Esophagus muscularis mucosa (tissue), 4 donors: Measurements from ENCODE around the gene ZBTB5. TPM values are rescaled to one million over a fixed set of nuclear protein-coding genes. Genes with fewer than 3 reads are reported as not detected.
A peak's percentile ranks its signal among the peaks of the same experiment; 100 is the strongest.

Experiments used
- DNase-seq: peaks from one replicate; pipeline ENCODE4 v3.0.0-alpha.2; 2017; ENCODE audit errors: extremely low spot score
- H3K27ac ChIP-seq, 4 donors: fragments of 200-600 bp; sonication (generic); replicated peaks in 1 of 4; 1 replicate in 3 of 4; 2 replicates in 1 of 4; pipeline ENCODE4 v1.5.1; 2016 to 2019; ENCODE audit warnings: mild to moderate bottlenecking in 1 of 4
- H3K27me3 ChIP-seq, 4 donors: fragments of 200-600 bp; sonication (generic); one replicate each; pipeline versions ENCODE4 v1.5.1 to v1.6.0; 2016 to 2019
- H3K36me3 ChIP-seq, 4 donors: fragments of 200-600 bp; sonication (generic); one replicate each; pipeline ENCODE4 v1.5.1; 2016 to 2019
- H3K4me1 ChIP-seq, 4 donors: fragments of 200-600 bp; sonication (generic); one replicate each; pipeline ENCODE4 v1.5.1; 2016 to 2019
- H3K4me3 ChIP-seq, 4 donors: fragments of 200-600 bp; sonication (generic); 1 replicate in 2 of 4; 2 replicates in 2 of 4; pipeline ENCODE4 v1.5.1; 2016 to 2019; ENCODE audit warnings: mild to moderate bottlenecking in 4 of 4, moderate library complexity in 1 of 4
- H3K9me3 ChIP-seq, 4 donors: fragments of 200-600 bp; sonication (generic); 1 replicate in 3 of 4; 2 replicates in 1 of 4; pipeline ENCODE4 v1.5.1; 2016 to 2019
- EP300 ChIP-seq: sonication (generic); formaldehyde crosslinking; IDR thresholded peaks from one replicate; pipeline ENCODE4 v1.6.1; 2017; ENCODE audit warnings: antibody characterized with exemption
- POLR2A ChIP-seq: fragments of 450-650 bp; IDR thresholded peaks from one replicate; pipeline ENCODE4 v1.6.1; 2017; ENCODE audit warnings: antibody characterized with exemption, moderate library complexity, mild to moderate bottlenecking, low read depth
- POLR2AphosphoS5 ChIP-seq, 2 donors: sonication (generic); formaldehyde crosslinking; IDR thresholded peaks; one replicate each; pipeline ENCODE4 v1.6.1; 2017; ENCODE audit warnings: antibody characterized with exemption in 2 of 2
- WGBS: methylation state at CpG from one replicate; pipeline ENCODE4 v1.1.5; 2018; 5-methylcytosine and 5-hydroxymethylcytosine counted together
- intact Hi-C: fragments of 100-400 bp; cut with DNase I; formaldehyde crosslinking; loops from one replicate; pipeline ENCODE4 v1.15.1; 2023
- total RNA-seq, 4 donors: library from RNA; depleted of rRNA; stranded (reverse); fragments of >200 nt; gene quantifications; one replicate each; pipeline versions ENCODE4 v1.1.0 to v1.2.1, GENCODE V29; 2016
- TF ChIP-seq, protein P1 (sequence below), 3 experiments: fragments of 200-600 bp in 2 of 3; fragments of 450-650 bp in 1 of 3; sonication (generic) in 2 of 3; IDR thresholded peaks; one replicate each; pipeline ENCODE4 v1.5.1; 2017 to 2019; ENCODE audit warnings: antibody characterized with exemption in 3 of 3, mild to moderate bottlenecking in 2 of 3, moderate library complexity in 1 of 3

ZBTB5 gene
- total RNA-seq, 4 donors from 2014 or later: 9.6 to 20.4 (median 12.6) TPM

DNA sequence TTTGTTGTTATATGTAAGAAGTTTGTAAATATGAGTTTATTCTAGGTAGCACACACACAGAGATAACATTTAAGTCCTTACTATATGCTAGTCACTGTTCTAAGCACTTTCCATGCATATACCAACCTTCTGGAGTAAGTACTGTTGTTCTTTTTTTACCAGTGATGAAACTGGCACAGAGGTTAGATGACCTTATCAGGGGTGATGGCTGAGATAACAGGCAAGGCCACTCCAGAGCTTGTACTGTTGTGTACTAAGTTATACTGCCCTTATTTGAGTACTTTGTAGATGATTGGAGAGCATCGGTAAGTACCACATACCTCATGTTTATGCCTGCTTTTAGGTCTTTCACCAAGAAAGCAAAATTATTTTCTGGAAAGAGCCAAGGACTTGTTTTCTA, 26.7 kb upstream of the ZBTB5 start:
- Histone ChIP-seq H3K4me3 (no peak overlapping the region), H3K4me1 (peaks cover 10 to 19% (median 13%) of the 10 kb centered on the region in 4 donors), H3K27ac (no peak overlapping the region), H3K27me3 (no peaks in the 10 kb centered on the region), H3K36me3 (peaks cover 17 to 86% (median 72%) of the 10 kb centered on the region in 4 donors), H3K9me3 (no peaks in the 10 kb centered on the region)
- intact Hi-C loops: no loop called here
- 90% methylated on average over 1 of the region's 1 CpG for WGBS
- no peak for DNase-seq
- TF ChIP-seq POLR2A (no peak), POLR2AphosphoS5 (IDR thresholded peaks at IDR 0.05) (no peak), EP300 (no peak)
- TF ChIP-seq, protein P1, sequence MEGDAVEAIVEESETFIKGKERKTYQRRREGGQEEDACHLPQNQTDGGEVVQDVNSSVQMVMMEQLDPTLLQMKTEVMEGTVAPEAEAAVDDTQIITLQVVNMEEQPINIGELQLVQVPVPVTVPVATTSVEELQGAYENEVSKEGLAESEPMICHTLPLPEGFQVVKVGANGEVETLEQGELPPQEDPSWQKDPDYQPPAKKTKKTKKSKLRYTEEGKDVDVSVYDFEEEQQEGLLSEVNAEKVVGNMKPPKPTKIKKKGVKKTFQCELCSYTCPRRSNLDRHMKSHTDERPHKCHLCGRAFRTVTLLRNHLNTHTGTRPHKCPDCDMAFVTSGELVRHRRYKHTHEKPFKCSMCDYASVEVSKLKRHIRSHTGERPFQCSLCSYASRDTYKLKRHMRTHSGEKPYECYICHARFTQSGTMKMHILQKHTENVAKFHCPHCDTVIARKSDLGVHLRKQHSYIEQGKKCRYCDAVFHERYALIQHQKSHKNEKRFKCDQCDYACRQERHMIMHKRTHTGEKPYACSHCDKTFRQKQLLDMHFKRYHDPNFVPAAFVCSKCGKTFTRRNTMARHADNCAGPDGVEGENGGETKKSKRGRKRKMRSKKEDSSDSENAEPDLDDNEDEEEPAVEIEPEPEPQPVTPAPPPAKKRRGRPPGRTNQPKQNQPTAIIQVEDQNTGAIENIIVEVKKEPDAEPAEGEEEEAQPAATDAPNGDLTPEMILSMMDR (IDR thresholded peaks at IDR 0.05): no peak

DNA sequence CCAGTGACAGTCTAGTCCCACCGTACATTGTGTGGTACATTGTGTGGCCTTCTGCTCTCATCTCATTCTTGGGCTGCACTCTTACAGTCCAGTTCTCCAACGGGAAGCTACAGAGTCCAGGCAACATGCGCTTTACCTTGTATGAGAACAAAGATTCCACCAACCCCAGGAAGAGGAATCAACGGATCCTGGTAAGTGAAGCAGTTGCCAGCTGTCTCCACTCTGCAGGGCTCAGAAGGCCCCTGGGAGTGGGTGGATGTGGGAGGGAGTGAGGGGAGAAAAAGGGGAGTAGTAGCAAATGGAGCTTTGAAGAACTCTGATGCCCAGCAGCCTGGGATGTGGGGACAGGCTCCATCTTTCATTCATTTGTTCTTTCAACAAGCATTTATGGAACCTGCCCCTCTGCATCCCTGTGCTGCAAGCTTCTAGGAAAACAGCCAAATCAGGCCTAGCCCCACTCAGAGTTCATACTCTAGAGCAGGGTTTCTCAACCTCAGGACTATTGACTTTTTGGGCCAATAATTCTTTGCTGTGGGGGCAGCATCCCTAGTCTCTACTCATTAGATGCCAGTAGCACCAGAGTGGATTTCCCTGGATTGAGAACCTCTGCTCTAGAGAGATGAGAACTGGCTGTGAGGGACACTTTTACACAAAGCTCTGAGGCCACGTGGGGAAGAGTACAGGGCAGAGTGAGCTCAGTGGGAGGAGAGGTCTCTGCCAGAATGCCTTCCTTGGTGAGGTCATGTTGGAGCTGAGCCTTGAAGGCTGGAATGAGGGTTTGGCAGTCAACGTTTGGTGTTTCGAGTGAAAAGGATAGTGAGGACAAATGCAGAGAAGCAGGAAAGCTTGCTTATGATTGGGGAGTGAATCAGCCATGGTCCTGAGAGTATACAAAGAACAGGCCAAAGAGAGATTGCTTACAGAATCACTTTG, 21.6 kb upstream of the ZBTB5 start:
- no peak for DNase-seq
- peak overlapping the region; percentile 61 to 78 (median 70) for H3K4me3 ChIP-seq
- peaks cover 0 to 38% (median 27%) of the 10 kb centered on the region in 4 donors for H3K36me3 ChIP-seq
- intact Hi-C loops: loop anchor here (5.0 to 10.0 kb wide), 2 partner anchors 90 to 298 kb away; partner anchors contain the start of genes EXOSC3 and FBXO10
- H3K27me3 ChIP-seq: no peaks in the 10 kb centered on the region
- H3K9me3 ChIP-seq: no peaks in the 10 kb centered on the region
- no peak for TF ChIP-seq EP300
- no peak for TF ChIP-seq POLR2A
- peak; percentile 74 to 80 for TF ChIP-seq POLR2AphosphoS5 (IDR thresholded peaks at IDR 0.05)
- TF ChIP-seq, protein P1 (IDR thresholded peaks at IDR 0.05): no peak
- peaks cover 24 to 38% (median 31%) of the 10 kb centered on the region in 4 donors for H3K4me1 ChIP-seq
- 21% methylated on average over 7 of the region's 7 CpGs for WGBS
- peak overlapping the region; percentile 87 to 92 (median 88) for H3K27ac ChIP-seq

DNA sequence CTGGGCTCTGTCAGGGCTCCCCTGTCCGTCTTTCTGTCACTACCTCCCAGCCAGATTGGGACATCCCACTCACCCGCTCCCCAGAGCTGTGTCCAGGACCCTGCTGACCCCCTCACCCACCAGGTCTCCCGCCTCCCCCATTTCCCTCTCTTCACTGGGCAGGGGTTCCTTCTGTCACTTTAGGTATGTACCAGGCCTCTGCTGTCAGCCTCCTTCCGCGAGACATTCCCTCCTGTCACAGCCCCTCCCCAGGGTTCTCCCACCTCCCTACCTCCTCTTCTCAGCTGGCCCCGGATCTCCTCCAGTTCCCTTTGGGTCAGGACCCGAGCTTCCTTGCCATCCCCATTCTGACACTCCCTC, 21.0 kb upstream of the ZBTB5 start:
- DNase-seq: no peak
- peaks cover 24 to 38% (median 31%) of the 10 kb centered on the region in 4 donors for H3K4me1 ChIP-seq
- peak overlapping the region; percentile 61 to 78 (median 70) for H3K4me3 ChIP-seq
- no peaks in the 10 kb centered on the region for H3K9me3 ChIP-seq
- intact Hi-C loops: loop anchor here (5.0 to 10.0 kb wide), 2 partner anchors 91 to 299 kb away; partner anchors contain the start of genes EXOSC3 and FBXO10
- peaks cover 0 to 32% (median 23%) of the 10 kb centered on the region in 4 donors for H3K36me3 ChIP-seq
- H3K27ac ChIP-seq: peak overlapping the region; percentile 87 to 92 (median 88)
- TF ChIP-seq POLR2A (no peak), EP300 (no peak), POLR2AphosphoS5 (IDR thresholded peaks at IDR 0.05) (no peak)
- TF ChIP-seq, protein P1 (IDR thresholded peaks at IDR 0.05): no peak
- WGBS: 4% methylated on average over 7 of the region's 7 CpGs
- H3K27me3 ChIP-seq: no peaks in the 10 kb centered on the region

DNA sequence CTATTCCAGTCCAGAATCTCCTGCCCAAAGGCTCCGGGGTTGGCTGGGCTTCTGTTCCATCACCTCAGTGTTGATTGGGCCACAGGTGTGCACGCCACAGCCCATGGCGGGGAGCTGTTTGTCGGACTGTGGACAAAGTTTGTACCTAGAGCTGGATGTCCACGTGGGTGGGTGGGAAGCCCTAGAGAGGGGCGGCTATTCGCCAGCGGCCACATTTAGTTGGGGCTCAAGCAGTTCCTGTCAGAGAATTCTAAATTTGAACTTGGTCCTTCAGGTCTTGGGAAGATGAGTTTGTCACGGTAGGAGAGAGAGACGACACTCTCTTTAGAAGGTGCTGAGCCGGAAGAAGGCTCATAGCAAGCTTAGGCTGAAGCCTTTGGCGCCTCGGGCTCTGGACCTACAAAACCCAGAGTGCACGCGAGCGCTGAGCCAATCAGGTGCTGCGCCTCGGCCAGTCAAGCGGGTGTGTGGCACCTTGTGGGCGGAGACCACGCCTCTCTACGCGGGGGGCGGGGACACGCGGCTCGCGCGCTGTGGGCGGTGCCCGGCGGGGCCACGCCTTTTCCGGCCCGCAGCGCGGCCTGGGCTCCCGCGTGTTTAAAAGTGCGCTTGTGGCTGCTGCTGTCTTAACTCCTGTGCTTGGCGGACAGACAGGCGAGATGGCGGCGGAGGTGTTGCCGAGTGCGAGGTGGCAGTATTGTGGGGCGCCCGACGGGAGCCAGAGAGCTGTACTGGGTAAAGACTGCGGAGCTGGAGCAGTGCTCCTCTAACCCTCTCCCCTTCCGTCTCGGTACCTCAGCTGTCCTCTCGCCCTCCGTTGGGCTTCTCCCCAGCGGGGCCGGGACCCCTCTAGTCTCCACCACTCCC, 20.4 kb upstream of the ZBTB5 start, which contains the start of gene POLR1E:
Gene POLR1E, plus strand, starts transcription at position 560 of the 867 bp plus-strand sequence. Its CDS starts 100 bp downstream, at position 660.
- Histone ChIP-seq H3K27ac (peak within 1 kb of the TSS; percentile 87 to 92 (median 88)), H3K27me3 (no peaks in the 10 kb centered on the region), H3K9me3 (no peaks in the 10 kb centered on the region), H3K4me1 (peaks cover 24 to 38% (median 31%) of the 10 kb centered on the region in 4 donors), H3K36me3 (peaks cover 0 to 26% (median 19%) of the 10 kb centered on the region in 4 donors), H3K4me3 (peak within 1 kb of the TSS; percentile 61 to 78 (median 70))
- intact Hi-C loops: loop anchor here (5.0 to 10.0 kb wide), 2 partner anchors 92 to 299 kb away; partner anchors contain the start of genes EXOSC3 and FBXO10
- DNase-seq: peak; percentile 97
- TF ChIP-seq POLR2A (peak; percentile 45), POLR2AphosphoS5 (IDR thresholded peaks at IDR 0.05) (peak; percentile 90 to 91), EP300 (no peak)
- TF ChIP-seq, protein P1 (IDR thresholded peaks at IDR 0.05): no peak
- 8% methylated on average over 39 of the region's 56 CpGs for WGBS
